Skin of body (tissue), 2 donors: ENCODE measurements around the gene GLRA3. TPM values are rescaled to one million over a fixed set of nuclear protein-coding genes. Genes with fewer than 3 reads are reported as not detected.
A peak's percentile ranks its signal among the peaks of the same experiment; 100 is the strongest.
"Not testable (repeated sequence)": the region's sequence is repeated elsewhere in the genome, so short reads cannot be mapped to it uniquely, and the experiment has no call there.

Experiments
- DNase-seq: peaks from one replicate; lab custom pipeline; 2025; lab: John Stamatoyannopoulos, UW
- total RNA-seq: library from RNA; depleted of rRNA; stranded (reverse); fragments of >200 nt; gene quantifications from one replicate; pipeline ENCODE4 v1.2.3, GENCODE V29; 2014

The GLRA3 gene
- total RNA-seq, 1 donor from 2014 or later: not detected

DNA sequence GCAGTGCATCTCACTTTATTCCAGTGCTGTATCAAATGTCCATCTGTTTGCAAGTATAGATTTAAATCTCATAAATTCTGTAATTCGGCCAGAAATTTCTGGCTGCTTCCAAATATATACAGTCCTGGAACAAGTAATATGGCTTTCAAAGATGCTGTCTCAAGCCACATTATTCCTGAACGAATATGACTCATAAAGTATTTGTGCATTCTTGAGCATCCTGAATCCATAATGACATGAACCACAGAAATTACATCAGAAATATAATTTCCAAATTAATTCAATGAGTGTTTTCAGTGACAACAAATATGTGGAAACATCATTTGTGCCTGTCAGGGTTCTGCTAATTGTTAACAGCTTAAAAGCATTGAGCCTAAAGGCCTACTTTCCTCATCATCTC, 165.8 kb downstream of the GLRA3 start:
- peak; percentile 64 for DNase-seq

DNA sequence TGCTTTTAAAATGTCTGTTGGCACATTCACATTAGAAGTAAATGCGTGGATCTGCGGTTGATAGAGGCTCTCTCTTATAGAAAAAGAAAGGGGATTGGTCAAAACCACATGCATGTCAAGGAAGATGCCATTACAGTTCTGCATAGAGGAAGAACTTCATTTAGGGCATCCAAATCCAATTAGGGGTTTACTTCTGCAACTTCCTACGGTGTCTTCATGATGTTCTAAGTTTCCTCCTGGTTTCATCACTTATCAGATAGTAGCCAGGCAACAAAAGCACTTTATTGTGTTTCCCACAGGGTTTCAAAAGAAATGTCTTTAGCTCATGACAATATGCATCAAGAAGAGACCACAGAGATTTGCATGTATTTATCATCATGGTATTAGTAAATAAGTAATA, 170.8 kb downstream of the GLRA3 start:
- no peak for DNase-seq

DNA sequence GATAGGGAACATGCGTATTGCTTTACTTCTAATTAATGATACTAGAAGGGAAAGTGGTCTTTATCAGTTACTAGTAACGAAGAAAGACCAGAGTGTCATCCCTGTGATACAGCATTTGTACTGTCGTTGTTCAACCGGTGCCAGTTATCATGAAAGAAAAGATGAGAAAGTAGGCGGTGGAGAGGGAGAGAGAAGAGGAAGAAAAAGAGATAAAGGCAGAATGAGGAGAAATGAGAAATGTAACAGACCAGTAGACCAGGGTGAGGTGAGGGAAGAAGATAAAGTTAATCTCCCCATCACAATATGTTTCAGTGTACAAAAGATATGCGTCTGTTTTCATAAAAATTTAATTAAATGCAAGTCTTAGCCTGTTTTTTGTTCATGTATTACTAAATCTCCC, 171.6 kb downstream of the GLRA3 start:
- no peak for DNase-seq

DNA sequence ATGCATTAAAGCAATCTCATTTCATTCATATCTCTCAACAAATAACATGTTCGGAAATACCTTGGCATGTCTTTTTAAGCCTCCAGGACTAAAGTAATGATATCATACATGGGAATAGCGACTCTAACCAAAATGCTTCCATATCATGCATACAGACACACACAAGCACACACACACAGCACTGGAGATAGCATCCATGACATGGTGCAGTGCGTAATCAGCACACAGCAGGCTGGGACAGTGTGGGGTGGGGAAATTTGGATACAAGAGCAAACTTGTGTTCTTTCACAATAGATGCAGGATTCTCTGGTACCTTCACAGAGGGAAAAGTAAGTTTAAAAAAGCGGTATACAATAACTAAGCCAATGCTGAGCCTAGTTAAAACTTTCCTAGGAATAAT, 174.4 kb downstream of the GLRA3 start:
- DNase-seq: no peak

DNA sequence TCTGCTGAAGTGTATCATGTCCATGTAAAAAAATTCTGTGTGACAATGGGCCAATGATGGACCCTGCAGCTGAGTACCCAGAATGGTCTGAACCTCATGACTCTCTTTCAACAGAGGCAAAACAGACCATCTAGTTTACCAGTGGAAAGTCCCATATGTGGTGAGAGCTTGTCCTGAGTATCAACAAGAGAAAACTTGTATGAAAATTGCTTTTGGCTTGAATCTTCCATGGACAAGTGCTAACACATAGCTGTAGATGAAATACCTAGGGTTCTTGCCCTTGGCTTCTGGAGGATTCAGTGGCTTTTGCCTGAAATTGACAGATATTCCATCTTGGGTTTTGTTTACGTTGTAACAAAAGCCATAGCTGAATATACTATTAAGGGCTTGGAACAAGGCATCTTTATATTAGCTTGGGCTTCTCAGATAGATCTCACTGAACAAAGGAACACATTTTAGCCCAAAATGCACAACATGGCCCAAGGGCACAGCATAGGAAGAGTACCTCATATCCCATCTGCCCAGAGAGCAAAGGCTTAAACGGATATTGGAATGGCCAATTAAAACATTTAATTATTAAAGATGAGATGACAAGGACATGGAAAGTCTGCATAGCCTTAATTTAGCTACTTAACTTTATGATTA, 178.2 kb downstream of the GLRA3 start:
- no peak for DNase-seq

DNA sequence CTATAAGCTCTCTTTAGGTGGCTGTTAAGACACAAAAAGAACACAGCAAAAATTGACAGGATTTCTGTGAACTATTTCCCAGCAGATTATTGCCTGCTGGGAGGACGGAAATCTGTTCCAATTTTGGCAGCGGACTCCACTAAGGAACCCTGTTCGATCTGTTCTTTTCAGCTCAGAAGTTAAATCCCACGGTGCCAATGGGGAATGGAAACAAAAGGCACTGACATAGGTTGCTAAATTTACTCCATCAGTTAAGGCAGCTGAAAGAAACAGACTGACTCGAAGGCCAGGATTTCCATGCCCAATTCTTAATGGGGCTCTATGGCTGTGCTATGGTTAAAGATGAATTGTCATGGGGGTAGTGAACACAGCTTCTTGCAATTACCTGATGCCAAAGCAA, 180.2 kb downstream of the GLRA3 start:
- DNase-seq: no peak

DNA sequence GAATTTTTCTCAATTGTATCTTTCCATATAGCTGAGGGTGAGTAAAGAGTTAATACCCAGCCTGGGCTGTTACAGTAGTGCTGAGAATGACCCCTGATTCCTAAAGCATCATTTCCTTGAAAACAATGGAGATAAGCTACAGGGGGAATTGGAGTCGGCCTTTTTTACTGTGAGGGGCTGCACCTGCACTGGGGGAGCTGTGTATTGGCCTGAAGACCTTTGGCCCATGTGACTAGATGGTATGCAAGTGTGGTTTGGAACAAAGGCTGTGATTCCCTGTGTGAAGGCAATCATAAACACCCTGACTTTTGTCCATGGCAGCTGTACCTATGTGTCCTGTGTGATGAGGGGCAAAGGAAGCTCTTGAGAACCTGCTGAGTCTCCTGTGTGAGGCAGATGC, 182.7 kb downstream of the GLRA3 start:
- no peak for DNase-seq

DNA sequence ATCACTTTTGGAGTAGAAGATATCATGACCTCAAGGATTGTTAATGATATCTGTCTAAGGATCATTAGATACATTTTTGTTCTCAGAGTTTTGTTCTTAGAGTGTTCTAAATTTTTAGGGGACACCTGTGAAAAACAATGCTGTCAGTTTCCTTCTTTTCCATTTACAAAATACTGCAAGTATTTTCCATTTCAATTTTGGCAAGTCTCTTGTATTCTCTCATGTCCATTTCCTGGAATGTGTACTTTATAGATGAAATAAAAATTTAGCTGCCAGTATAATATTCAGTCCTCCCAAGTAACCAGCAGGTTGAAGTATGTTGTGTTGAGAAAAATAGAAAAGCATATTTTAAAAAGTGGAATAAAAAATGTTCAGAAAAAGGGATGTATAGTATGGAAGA, 188.9 kb downstream of the GLRA3 start:
- DNase-seq: no peak

DNA sequence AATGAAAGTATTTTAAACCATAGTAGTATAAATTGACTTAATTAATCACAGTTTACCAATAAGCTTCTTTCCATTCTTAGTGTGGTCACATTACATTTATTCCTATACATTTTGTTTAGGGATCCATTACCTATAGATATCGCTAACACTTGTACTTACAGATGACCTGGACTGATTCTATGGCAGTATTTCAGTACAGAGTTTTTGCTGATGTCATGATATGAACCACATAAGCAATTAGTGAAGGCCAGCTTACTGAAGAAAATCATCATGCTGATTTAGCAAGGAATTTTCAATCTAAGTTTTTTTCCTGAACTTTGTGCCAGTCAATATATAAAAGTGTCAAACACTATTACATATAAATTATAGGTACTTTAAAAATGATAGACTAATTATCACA, 193.3 kb downstream of the GLRA3 start:
- no peak for DNase-seq

DNA sequence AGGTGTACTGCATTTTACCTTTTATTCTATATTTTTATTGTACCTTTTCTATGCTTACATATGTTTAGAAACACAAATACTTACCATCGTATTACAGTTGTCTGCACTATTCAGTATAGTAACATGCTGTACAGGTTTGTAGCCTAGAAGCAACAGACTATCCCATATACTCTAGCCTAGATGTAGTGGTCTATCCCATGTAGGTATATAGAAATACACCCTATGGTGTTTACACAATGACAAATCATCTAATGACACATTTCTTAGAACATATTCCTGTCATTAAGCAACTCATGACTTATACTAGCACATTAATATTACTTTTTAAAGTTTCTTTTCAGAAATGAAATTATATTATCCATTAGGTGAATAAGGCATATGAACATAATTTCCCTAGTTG, 195.6 kb downstream of the GLRA3 start:
- DNase-seq: no peak

DNA sequence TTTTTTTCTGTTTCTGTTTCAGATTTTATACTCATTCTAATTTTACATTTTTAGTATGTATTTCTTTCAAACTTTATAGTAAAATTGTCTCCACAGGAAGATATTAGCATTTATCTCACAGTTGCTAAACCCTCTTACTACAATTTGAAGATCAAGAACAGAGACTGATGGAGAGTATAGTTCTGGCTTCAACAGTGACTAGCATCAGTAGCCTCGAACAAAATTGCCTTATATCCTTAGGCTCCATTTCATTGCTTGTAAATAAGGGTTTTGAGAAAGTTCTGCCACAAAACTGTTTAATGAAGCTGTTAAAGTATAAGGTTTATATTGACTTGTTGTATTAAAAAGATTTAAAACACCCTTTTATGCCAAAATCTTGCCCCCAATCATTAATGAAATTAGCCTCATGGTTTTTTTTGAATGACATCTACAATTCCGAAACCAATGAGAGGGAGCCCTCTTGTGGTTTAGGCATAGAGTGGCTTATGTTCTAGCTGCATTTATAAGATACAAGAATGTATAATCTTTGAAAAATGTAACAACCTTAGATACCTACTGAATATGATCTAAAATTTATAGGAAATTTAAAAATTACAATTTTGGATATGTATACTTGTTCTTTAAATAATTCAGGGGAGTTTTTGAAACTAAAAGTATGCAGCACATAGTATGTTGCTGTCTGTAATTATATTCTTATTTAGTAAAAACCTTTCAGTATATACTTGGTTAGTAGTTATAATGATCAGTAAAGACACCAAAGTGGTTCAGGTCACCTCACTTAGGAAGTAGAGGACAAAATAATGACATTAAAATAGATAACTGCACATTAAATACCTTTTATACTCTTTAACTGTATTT, 196.9 kb downstream of the GLRA3 start:
- DNase-seq: peak; percentile 33

DNA sequence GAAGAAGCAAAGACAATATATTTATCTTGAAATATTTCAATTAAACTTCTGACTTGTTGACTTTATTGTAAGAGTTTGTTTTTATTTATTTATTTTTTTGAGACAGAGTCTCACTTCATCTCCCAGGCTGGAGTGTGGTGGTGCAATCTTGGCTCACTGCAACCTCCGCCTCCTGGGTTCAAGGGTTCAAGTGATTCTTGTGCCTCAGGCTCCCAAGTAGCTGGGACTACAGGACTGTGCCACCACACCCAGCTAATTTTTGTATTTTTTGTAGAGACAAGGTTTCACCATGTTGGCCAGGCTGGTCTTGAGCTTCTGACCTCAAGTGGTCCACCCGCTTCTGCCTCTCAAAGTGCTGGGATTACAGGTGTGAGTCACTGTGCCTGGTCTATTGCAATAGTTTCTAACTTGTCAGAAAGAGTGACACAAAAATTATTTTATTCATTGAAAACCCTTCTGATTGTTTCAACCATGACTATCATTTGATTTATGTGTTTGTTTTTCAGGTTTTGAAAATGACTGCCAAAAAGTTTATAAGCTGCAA, 199.1 kb downstream of the GLRA3 start:
- not testable (repeated sequence) for DNase-seq

DNA sequence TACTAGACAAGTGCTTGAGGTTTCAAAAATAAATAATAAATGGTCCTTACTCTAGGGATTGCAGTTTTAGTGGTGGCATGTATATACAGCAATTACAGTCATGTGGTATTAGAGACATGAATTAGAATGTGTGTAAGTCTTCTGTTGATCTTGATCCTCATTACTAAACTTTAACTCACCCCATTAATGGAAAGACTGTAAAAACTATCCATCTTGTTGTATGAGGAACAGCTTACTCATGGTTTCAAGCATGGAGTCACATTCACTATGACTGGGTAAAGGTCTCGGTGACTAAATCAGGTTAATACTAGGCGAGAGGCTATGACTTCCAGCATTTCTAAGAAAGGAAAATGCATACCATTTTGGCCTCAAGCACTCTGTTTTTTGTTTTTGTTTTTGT, 199.8 kb downstream of the GLRA3 start:
- no peak for DNase-seq

DNA sequence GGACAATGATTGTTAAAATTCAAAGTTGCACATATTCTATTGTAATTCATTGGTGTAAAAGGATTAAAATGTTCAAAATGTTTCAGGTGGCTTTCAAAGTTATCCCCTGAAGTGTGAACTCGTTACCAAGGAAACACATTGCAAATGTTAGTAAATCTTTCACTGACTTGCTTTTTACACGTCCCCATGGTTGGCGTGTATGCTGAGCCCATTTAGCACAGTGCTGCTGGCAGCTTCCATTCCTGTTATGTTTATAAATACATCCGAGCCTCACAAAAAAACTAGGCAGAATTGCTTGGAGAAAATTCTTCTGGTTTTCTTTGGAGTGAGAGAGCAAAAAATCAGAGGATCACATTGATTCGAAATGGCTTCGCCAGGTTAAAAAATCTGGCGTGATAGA, 200.9 kb downstream of the GLRA3 start:
- no peak for DNase-seq

DNA sequence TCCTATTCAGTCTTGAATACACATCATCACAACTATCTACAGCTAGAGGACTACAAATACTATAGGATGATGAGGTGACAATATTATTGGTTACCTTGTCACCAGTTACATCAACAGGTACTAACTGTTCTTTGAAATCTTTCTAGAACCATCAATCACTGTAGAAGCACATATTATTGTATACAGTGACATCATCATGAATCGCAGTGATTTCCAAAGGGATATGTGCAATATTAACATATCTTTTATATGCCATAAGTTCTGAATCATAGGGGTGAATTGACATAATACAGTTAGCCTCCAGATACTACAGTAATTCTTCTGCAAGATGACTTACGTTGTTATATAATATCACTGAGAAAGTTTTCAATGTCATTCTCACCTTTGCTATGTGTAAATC, 201.6 kb downstream of the GLRA3 start:
- DNase-seq: no peak

DNA sequence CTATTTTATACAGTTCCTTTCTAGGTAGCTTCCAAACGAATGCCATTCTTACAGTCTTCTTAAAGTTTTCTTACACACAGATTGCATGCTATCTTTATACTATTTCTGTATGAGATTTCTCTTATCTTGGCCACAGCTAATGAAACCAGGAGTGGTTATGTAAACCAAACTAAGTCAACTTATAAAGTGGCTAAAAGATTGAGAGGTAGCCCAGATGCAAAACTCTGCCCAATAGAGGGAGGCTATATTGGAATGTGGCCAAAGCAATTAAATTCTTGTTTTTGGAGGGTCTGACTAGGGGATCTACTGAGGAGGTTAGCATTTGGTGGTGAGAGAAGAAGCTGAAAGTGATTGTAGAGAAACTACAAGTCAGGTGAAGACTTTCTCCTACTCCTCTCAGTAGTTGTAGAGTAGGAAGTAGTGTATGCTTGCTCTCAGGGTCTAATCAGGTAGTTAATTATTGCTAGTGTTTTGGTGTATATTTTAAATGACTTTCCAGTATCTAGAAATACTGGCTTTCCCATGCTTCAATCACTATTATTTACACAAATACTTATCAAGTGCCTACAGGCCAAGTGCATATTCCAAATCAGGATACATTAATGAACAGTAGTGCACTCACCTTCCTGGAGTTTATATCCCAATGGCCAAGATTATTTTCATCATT, 202.6 kb downstream of the GLRA3 start:
- DNase-seq: no peak

DNA sequence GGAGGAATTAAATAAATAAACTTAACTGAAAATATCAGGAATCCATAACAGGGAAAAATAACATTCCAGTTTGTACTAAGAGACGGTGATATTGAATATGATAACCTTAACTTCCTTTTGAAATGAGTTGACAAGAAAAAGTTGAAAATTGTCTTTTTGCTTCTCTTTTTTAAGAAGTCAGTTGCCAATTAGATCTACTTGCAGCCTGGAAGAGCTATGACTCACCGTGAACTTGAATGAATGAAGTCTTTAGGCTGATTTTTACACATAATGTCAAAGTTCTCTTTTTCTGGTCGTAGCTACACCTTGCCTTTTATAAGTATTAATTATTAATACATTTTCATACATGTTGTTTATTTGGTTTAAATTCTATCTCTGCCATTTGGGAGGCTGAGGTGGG, 212.4 kb downstream of the GLRA3 start:
- no peak for DNase-seq

DNA sequence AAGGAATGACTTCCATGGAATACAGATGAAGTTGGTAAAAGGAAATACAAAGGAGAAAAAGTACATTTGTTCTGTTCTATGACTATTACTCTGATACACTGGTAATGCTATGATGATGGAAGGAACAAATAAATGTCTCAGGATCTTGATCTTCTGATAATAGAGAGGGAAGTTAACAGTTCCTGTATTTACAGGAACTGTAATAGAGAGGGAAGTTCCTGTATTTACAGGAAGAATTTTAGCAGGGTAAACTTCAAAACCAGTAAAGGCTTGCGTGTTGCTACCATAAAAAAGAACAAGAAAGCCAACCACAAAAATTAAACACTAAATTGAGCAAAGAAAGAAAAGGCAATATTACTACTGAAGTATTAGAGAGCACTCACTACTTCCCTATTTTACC, 215.1 kb downstream of the GLRA3 start:
- no peak for DNase-seq

DNA sequence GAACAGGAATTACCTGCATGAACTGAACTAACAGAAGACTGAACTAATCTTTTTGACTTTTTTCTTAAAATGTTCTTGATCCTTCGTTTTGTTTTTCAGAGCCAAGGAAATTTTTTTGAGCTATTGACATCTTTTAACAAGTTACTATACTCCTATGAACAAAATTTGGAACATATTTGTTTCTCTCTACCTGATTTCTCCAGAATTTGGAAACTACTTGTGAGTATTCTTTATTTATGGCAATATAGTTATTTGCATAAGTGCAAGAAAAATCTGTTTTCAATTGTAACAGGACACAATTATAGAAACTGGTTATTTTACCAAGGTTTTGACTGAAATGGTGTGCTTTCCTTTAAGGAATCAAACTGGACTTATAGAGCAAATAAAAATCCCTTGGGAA, 217.3 kb downstream of the GLRA3 start:
- DNase-seq: no peak

DNA sequence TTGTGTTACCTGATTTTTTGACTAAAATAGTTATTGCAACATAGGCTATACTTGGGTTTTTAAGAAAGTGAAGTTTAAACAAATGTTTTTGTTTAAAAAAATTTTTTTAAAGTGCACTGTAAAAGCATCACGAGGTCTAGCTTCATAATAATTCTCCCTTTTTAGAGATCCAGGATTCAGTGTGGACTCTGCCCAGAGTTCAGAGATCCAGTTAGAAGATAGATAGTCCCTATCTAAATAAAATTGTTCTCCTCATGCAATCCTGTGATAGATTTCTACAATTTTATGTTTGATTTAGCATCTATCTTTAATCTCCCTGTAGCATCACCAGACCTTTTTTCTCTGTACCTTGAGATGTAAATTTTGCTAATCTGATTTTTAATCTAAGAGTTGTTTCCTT, 221.3 kb downstream of the GLRA3 start:
- no peak for DNase-seq

DNA sequence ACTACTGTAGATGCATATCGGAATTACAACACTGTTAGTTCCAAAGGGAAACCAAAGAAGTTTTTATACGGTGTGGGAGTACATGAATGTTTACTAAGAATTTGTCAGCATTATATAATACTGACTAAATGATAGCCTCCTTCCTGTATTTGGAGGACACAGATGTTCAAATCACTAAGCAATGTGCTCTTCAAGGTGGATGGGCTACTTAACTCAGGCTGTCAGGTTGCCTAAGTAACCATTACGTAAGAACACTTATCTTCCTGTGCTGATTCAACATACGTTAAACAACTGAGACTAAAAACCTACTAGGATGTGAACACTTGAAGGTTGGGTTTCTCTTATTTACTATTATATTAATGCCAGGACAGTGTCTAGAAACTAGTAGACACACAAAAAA, 224.8 kb downstream of the GLRA3 start:
- DNase-seq: no peak

DNA sequence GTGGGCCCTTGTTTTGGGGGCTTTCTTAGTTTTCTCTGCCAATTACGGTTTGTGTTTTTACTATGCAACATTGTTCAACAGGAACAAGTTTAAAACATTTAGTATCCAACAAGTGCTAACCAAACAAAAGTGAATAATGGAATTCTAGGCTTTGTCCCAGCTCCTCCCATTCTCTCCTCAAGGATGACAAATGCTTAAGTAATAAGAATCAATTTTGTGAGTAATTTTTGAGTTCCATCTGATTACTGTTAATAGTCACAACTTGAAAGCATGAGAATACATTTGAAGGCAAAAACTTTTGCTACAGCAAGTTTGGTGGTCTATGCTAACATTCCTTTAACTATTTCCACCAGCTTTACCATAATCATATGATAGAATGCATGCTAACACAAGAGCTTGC, 228.7 kb downstream of the GLRA3 start:
- DNase-seq: peak; percentile 13
